ENCODE results near the gene OSTN. TPM values are rescaled to one million over a fixed set of nuclear protein-coding genes. Genes with fewer than 3 reads are reported as not detected.
"Not testable (repeated sequence)": the region's sequence is repeated elsewhere in the genome, so short reads cannot be mapped to it uniquely, and the experiment has no call there.

Gene OSTN
- total RNA-seq, 1 donor = under 0.01 TPM

DNA sequence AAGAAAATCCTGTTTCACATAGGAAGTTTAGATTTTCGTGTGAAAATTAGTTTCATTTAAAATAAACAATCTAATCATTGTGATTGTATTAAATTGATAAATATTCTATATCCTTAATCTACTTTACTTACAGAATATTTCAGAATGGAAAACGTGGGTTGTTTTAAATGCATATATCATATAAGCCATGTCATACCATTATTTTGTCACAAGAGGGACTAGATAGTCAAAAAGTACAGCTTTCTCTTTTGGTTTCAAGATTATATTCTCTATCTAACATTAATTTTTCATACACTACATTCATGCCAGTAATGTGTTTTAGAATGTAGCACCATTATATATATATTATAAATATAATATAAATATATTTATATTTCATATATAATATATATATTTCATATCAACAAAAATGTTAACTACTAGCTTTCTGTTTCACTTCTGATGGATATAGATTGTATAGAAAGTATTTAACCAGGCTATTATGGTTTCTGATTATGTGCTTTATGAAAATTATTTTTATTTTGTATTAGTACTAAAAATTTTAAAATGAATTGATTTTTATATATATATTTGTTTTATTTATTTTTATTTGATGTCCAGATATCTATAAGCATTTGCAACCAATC is 45.3 kb downstream of the OSTN start:
- H3K9me3 ChIP-seq (ENCODE audit: low read depth, low read length) = no peaks in the 10 kb centered on the region
- no peaks in the 10 kb centered on the region for H3K27me3 ChIP-seq (ENCODE audit: insufficient read depth, low read length)
- peaks cover 13% of the 10 kb centered on the region for H3K4me1 ChIP-seq (ENCODE audit: insufficient read depth, low read length)
- H3K4me3 ChIP-seq (ENCODE audit: low read length) = no peak overlapping the region

DNA sequence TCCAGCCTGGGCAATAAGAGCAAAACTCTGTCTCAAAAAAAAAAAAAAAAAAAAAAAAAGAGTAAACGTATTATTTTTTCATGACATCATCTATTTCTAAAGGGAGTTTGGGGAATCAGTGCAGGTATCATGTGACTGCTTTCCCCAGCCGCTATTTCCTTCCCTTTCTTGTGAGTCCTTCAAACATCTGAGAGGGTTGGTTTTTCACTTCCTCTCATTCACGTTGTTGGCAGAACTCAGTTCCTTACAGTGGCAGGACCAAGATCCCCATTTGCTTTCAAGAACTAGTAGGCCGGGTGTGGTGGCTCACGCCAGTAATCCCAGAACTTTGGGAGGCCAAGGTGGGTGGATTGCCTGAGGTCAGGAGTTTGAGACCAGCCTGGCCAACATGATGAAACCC is 47.0 kb downstream of the OSTN start:
- H3K4me3 ChIP-seq (ENCODE audit: low read length); H3K27me3 ChIP-seq (ENCODE audit: insufficient read depth, low read length); H3K9me3 ChIP-seq (ENCODE audit: low read depth, low read length): not testable (repeated sequence)
- peaks cover 13% of the 10 kb centered on the region for H3K4me1 ChIP-seq (ENCODE audit: insufficient read depth, low read length)

DNA sequence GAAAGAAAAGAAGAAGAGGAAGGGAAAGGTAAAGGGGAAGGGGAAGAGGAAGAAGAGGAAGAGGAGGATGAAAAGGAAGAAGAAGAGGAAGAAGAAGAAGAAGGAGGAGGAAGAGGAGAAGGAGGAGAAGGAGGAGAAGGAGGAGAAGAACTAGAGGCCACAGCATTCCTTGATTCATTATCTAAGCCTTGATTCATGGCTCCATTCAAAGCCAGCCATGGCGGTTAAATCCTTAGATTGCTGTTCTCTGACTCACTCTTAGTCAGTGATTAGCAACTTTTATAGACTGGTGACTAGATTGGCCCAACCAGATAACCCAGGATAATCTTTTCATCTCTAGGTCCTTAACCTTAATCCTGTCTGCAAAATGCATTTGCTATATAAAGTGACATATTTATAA is 47.6 kb downstream of the OSTN start:
- Histone ChIP-seq H3K4me1 (ENCODE audit: insufficient read depth, low read length) (peaks cover 13% of the 10 kb centered on the region), H3K27me3 (ENCODE audit: insufficient read depth, low read length) (no peaks in the 10 kb centered on the region), H3K9me3 (ENCODE audit: low read depth, low read length) (no peaks in the 10 kb centered on the region), H3K4me3 (ENCODE audit: low read length) (no peak overlapping the region)

DNA sequence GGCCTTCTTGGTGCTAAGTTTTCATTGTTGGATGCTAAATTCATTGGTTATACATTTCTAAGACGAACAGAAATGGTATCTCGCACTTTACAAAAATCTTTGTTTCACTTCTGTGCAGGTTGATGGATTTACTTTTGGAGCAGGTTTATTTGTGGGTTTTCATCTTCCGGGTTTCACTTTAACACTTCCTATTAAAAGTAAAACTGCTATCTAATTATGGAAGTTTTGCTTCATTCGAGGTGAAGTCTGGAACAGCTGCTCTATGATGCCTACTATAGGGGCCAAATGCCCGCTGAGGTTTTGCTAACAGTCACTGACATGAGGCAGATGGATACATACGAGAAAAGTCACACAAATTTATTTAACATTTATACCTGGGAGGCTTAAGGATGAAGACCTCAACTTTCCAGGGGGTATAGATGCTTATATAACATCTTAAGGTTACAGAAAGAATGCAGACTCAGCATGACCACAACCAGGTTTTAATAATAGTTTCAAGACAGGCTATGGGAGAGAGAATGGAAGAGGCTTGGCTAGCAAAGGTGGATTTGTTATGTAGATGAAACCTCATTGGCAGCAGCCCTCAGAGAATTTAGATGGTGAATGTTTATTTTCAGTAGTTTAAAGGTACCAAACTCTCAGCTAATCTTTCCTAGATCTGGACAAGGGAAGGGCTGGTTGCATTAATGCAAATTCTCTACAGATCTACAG is 54.2 kb downstream of the OSTN start:
- Histone ChIP-seq H3K4me1 (ENCODE audit: insufficient read depth, low read length) (peaks cover 16% of the 10 kb centered on the region), H3K27me3 (ENCODE audit: insufficient read depth, low read length) (no peaks in the 10 kb centered on the region), H3K4me3 (ENCODE audit: low read length) (no peak overlapping the region), H3K9me3 (ENCODE audit: low read depth, low read length) (no peaks in the 10 kb centered on the region)

DNA sequence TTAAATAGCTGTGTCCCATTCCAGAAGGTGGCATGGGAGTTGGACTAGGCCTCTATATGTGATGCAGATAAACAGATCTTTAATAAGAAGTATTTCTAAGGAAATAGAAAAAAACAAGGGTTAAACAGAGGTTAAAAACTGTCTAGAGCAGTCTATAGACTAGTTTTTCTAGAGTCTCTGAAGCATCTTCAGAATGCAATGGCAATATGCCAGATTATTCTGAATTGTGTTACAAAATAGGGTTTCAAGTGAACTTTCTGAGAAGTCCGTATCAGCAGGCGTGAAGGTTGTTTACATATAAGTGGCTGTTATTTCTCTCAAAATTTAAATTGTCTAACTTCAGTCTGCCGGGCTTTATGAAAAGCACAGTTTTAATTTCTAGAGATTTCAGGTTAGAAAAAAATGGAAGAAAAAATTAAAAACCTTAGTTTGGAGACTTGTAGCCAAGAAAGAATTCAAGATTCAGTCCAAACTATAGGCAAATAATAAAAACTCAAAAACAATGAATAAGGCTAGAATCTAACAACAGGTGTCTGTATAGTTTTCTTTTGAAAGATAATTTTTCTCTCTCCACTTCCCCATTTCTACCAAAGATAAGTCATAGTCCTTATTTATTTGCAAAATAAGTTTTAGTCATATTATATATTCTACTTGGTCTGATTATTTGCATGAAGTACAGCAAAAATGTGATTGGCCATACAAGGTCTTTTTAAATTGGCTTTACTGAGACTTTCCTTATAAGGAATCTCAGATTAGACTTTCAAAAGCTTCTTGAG is 55.2 kb downstream of the OSTN start:
- H3K9me3 ChIP-seq (ENCODE audit: low read depth, low read length) = no peaks in the 10 kb centered on the region
- H3K27me3 ChIP-seq (ENCODE audit: insufficient read depth, low read length) = no peaks in the 10 kb centered on the region
- no peak overlapping the region for H3K4me3 ChIP-seq (ENCODE audit: low read length)
- peaks cover 26% of the 10 kb centered on the region for H3K4me1 ChIP-seq (ENCODE audit: insufficient read depth, low read length)

DNA sequence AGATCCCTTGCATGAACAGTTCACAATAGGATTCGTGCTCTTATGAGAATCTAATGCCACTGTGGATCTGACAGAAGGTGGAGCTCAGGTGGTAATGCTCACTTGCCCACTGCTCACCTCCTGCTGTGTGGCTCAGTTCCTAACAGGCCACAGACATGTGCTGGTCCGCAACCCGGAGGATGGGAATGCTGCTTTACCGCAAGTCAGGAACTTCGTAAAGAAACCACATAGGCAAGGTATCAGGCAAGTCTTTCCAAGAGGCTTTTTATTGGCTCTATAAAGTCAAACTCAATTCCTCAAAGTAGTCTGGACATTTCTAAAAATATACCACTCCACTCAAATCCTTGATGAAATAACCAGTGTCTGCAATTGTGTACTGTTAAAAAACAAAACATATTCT is 56.1 kb downstream of the OSTN start:
- Histone ChIP-seq H3K9me3 (ENCODE audit: low read depth, low read length) (no peaks in the 10 kb centered on the region), H3K27me3 (ENCODE audit: insufficient read depth, low read length) (no peaks in the 10 kb centered on the region), H3K4me3 (ENCODE audit: low read length) (no peak overlapping the region), H3K4me1 (ENCODE audit: insufficient read depth, low read length) (peaks cover 30% of the 10 kb centered on the region)

DNA sequence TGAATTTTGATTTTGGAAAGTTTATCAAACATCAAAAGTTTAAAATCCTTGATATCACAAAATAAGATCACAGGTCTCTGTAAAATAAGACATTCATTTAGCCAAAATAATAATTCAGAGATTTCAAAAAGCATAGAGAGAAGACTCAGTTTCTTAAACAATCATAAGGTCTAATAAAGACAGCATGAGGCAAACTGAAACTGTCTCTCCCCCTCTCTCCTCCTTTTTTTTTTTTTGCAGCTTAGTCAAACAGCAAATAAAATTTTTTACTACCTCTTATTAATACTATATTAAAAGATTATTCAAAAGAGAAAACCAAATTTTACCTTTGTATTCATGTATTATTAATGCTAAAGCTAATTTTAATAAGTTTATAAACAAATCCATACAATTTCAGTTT is 57.4 kb downstream of the OSTN start:
- no peak overlapping the region for H3K4me3 ChIP-seq (ENCODE audit: low read length)
- no peaks in the 10 kb centered on the region for H3K9me3 ChIP-seq (ENCODE audit: low read depth, low read length)
- H3K27me3 ChIP-seq (ENCODE audit: insufficient read depth, low read length) = no peaks in the 10 kb centered on the region
- H3K4me1 ChIP-seq (ENCODE audit: insufficient read depth, low read length) = peaks cover 30% of the 10 kb centered on the region

DNA sequence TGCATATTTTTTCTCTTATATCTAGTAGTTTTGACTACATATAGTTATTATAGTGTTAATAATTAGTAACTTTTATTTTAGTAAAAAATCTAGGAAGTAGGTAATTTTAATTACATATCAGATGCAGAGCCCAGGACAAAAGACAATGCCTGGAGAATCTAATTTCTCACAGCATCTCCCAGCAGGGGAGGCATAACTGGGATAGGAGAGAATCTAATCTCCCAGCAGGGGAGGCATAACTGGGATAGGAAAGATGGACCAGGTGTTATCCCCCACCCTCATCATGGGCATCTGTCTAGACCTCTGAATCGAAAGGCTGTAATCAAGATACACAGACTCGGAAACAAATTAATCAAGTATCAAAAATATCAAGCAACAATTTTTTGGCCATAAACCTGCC is 58.2 kb downstream of the OSTN start:
- no peaks in the 10 kb centered on the region for H3K27me3 ChIP-seq (ENCODE audit: insufficient read depth, low read length)
- H3K4me3 ChIP-seq (ENCODE audit: low read length) = no peak overlapping the region
- peaks cover 26% of the 10 kb centered on the region for H3K4me1 ChIP-seq (ENCODE audit: insufficient read depth, low read length)
- H3K9me3 ChIP-seq (ENCODE audit: low read depth, low read length) = no peaks in the 10 kb centered on the region

DNA sequence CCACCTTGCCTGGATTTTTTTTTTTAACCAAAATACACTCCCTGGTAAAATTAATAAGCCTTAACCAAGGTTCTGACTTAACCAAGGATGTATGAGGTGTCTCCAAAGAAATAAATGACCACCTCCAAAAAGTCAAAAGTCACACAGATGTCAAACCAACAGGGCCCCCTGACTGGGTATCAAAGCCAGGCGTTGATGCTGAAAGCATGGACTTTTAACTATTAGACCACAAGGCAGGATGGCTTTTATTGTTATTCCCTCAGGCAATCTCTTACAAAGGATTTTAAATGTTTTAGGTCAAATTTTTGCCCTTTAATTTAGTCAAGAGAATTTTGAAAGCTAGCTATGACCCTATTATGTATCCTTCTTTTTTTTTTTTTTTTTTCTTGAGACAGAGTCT is 60.4 kb downstream of the OSTN start:
- H3K9me3 ChIP-seq (ENCODE audit: low read depth, low read length) = no peaks in the 10 kb centered on the region
- no peaks in the 10 kb centered on the region for H3K27me3 ChIP-seq (ENCODE audit: insufficient read depth, low read length)
- H3K4me3 ChIP-seq (ENCODE audit: low read length) = no peak overlapping the region
- peaks cover 21% of the 10 kb centered on the region for H3K4me1 ChIP-seq (ENCODE audit: insufficient read depth, low read length)

DNA sequence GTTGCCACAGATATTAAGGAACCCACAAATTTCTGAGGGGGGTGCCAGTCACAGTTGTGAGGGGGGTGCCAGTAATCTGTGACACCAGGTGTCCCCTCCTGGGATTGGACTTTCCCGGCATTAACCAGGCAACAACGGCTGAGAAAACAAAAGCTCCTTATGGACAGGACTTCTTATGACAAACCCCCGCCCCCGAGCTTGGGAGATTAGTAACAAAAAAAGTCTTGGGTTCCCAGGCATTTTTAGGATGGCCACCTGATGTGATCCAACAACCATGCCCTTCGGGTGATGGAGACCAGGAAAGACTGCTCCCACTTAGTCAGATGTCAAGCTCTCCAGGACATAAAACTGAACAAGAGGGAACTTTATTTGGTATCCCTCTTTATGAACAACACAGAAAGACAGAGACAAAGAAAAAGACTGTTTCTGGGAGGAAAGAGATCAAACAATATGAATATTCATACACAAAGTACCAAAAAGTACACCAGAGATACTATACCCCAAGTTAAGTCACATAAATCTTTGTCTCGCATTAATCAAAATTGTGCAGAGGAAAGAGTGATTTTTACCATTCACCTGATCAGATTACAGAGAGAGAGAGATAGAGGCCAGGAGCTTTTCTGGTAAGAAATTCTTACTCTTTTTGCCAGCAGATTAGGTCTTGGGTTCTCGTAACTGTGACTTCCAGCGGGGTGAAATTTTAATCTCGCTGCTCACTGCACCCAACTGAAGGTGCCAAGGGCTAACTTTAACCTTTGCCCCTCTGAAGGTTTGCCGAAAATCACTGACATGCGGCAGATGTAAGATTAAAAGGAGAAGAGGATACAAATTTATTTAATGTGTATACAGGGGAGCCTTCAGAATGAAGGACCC is 61.6 kb downstream of the OSTN start:
- Histone ChIP-seq H3K4me1 (ENCODE audit: insufficient read depth, low read length) (peaks cover 18% of the 10 kb centered on the region), H3K4me3 (ENCODE audit: low read length) (no peak overlapping the region)

DNA sequence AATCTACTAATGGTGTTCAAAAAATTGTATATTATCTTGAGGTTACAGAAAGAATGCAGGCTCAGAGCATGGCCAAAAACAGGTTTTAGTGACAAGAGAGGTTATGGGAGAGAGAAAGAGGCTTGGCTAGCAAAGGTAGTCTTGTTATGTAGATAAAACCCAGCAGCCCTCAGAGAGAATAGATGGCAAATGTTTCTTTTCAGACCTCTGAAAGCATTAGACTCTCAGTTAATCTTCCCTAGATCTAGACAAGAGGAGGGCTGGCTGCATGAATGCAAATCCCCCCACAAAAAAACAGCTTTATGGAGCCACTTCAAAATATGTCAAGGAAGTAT is 62.2 kb downstream of the OSTN start:
- no peak overlapping the region for H3K4me3 ChIP-seq (ENCODE audit: low read length)
- peaks cover 18% of the 10 kb centered on the region for H3K4me1 ChIP-seq (ENCODE audit: insufficient read depth, low read length)
- H3K9me3 ChIP-seq (ENCODE audit: low read depth, low read length) = no peaks in the 10 kb centered on the region
- no peaks in the 10 kb centered on the region for H3K27me3 ChIP-seq (ENCODE audit: insufficient read depth, low read length)

More for the DNA sequence above, 61.6 kb downstream of the OSTN start:
- H3K9me3 ChIP-seq (ENCODE audit: low read depth, low read length) = no peaks in the 10 kb centered on the region
- no peaks in the 10 kb centered on the region for H3K27me3 ChIP-seq (ENCODE audit: insufficient read depth, low read length)

DNA sequence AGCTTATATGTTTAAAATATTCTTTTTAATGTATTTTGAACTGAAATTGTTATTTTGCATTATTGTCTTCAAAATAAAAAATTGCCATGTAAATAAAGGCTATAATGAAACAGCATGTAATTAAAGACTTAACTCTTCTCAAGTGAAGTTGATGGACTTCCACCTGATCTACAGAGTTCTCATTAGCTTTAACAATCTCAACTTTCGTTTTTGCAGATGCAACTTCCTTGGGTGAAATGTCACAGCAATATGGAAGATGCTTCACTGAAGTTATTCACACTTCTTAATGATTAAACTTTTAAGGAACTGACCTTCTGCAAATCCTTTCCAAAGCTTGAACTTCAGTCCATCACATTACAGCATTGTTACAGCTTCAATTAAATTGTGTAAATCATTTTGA is 63.6 kb downstream of the OSTN start:
- Histone ChIP-seq H3K4me1 (ENCODE audit: insufficient read depth, low read length) (peaks cover 14% of the 10 kb centered on the region), H3K9me3 (ENCODE audit: low read depth, low read length) (no peaks in the 10 kb centered on the region), H3K4me3 (ENCODE audit: low read length) (no peak overlapping the region), H3K27me3 (ENCODE audit: insufficient read depth, low read length) (no peaks in the 10 kb centered on the region)

DNA sequence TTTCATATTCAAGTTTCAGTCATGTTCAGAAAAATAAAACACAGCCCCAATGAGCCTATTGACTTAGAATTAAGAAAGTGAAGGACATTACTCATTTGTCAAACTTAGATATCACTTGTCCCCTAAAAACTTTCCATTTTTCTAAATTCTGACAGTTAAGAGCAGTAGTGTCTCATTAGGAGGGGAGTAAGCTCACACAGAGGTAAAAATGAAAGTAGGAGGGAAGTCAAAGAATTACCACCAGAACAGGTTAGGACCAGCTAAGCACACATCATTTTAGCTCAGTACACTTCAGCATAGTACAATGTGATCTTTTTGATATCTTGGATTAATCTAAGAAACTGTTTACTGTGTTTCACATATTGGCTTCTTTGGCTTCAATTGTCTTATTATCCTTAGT is 64.3 kb downstream of the OSTN start:
- Histone ChIP-seq H3K27me3 (ENCODE audit: insufficient read depth, low read length) (no peaks in the 10 kb centered on the region), H3K9me3 (ENCODE audit: low read depth, low read length) (no peaks in the 10 kb centered on the region), H3K4me3 (ENCODE audit: low read length) (no peak overlapping the region), H3K4me1 (ENCODE audit: insufficient read depth, low read length) (peaks cover 14% of the 10 kb centered on the region)

DNA sequence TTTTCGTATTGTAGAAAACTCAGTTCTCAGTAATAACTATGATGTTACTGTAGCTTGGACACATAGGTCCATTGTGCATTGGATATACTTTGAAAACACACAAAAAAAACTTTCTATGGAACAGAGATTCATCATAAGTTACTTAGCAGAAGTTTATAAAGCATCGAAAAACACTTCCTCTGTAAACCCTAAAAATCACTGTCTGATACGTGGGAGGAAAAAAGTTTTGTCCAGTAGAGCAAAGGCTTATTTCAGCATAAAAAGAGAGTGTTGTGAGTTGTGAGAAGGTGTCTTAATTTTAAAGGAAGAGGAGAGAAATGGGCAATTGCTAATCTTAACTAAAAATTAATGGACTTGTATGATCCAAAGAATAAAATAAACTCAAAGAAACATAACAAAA is 64.8 kb downstream of the OSTN start:
- H3K4me1 ChIP-seq (ENCODE audit: insufficient read depth, low read length) = peaks cover 9% of the 10 kb centered on the region
- H3K9me3 ChIP-seq (ENCODE audit: low read depth, low read length) = no peaks in the 10 kb centered on the region
- H3K27me3 ChIP-seq (ENCODE audit: insufficient read depth, low read length) = no peaks in the 10 kb centered on the region
- H3K4me3 ChIP-seq (ENCODE audit: low read length) = no peak overlapping the region

DNA sequence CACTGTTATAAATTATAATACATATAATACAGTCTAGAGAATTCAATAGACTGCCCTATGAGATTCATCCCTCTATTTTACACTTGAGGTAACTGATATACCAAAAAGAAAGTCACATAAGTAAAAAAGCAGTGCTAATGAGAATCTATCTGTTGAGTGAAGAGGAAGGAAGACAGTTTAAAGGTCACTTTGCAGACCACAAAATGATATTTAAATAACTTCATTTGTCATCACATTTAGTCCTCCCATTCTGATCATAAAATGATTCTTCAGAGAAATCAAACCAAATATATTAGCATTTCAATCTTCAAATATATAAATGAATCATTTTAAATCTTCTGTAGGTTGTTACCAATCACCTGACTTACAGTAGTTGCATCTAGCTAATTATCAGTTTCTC is 69.7 kb downstream of the OSTN start:
- H3K4me3 ChIP-seq (ENCODE audit: low read length) = no peak overlapping the region
- no peaks in the 10 kb centered on the region for H3K9me3 ChIP-seq (ENCODE audit: low read depth, low read length)
- H3K4me1 ChIP-seq (ENCODE audit: insufficient read depth, low read length) = peaks cover 6% of the 10 kb centered on the region
- H3K27me3 ChIP-seq (ENCODE audit: insufficient read depth, low read length) = no peaks in the 10 kb centered on the region

All from mononuclear cell (primary cell).